IPS-18a (cell line): ENCODE measurements around the gene GRIN2A.
A peak's percentile ranks its signal among the peaks of the same experiment; 100 is the strongest.

Experiments
- H3K27ac ChIP-seq: one replicate; pipeline ENCODE4 v1.5.1; 2013; ENCODE audit warnings: low read length
- H3K27me3 ChIP-seq: one replicate; pipeline ENCODE4 v1.6.1; 2013; ENCODE audit warnings: mild to moderate bottlenecking, low read length; ENCODE audit not compliant: control insufficient read depth, insufficient read depth
- H3K36me3 ChIP-seq: one replicate; pipeline ENCODE4 v1.6.1; 2013; ENCODE audit warnings: low read depth, low read length; ENCODE audit not compliant: control insufficient read depth
- H3K4me1 ChIP-seq: one replicate; pipeline ENCODE4 v1.6.1; 2013; ENCODE audit warnings: low read depth, low read length; ENCODE audit not compliant: control insufficient read depth
- H3K4me3 ChIP-seq: one replicate; pipeline ENCODE4 v1.5.1; 2013; ENCODE audit warnings: low read length
- H3K9ac ChIP-seq: one replicate; pipeline ENCODE4 v1.6.1; 2013; ENCODE audit warnings: mild to moderate bottlenecking, low read length, moderate library complexity
- H3K9me3 ChIP-seq: one replicate; pipeline ENCODE4 v1.6.1; 2013; ENCODE audit warnings: low read depth, low read length; ENCODE audit not compliant: control insufficient read depth

The GRIN2A gene

DNA sequence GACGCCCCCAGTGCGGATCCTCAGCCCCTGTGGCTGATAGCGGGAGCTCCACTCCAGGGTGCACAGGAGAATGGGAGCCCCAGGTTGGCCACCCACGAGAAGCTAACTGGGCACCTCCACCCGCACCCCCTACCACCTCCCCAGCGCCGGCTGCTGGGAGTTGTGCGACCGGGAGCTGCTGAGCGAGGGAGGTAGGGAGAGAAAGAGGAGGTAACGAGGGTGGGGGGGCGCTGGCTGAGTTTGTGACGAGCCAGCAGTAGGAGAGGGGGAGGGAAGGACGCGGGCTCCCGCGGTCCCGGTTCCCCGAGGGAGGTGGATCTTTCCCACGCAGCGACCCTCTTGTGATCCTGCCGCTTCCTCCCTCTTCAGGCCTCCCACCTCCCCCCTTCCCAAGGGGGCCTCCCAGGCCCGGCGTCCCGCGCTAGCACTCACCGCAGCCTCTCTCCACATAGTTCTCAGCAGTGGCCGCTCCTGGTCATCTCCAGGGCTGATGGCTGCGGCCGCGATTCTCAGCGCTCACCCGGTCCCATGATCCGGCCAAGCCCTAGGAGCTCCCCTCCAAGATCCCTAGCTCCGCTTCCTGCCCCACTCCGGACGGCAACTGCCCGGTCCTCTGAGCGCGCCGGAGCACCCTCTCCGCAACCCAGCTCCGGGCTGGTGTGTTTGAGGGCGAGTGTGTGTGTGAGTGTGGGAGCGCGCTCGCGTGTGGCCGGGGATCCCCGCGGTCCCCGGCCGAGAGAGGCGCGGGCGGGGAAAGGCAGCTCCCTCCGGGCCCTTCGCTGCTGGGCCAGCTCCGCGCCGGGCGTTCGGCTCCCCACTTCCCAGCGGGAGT is at the start of gene GRIN2A:
Gene GRIN2A, minus strand, starts transcription at position 207 of the 832 bp plus-strand sequence. CDS start 2,017 bp downstream, outside the sequence.
- Histone ChIP-seq H3K27ac (no peak within 1 kb of the TSS), H3K36me3 (no peaks in the 10 kb centered on the region), H3K9ac (no peak within 1 kb of the TSS), H3K4me1 (no peaks in the 10 kb centered on the region), H3K27me3 (peaks cover 76% of the 10 kb centered on the region), H3K9me3 (no peaks in the 10 kb centered on the region), H3K4me3 (peak within 1 kb of the TSS; percentile 72)

DNA sequence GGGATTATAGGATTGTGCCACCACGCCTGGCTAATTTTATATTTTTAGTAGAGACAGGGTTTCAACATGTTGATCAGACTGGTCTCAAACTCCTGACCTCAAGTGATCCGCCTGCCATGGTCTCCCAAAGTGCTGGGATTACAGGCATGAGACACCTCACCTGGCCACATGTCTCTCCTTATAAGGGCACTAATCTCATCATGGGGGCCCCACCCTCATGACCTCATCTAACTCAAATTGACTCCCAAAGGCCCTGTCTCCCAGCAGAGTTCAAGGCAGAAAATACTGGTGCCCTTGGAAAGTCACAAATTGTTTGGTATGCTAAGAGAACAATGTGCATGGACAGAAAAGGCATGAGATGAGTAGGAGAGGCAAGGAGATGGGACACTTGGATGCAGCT is 49.3 kb upstream of the GRIN2A start:
- Histone ChIP-seq H3K4me3 (no peak overlapping the region), H3K27me3 (no peaks in the 10 kb centered on the region), H3K27ac (no peak overlapping the region), H3K9ac (no peak overlapping the region), H3K4me1 (no peaks in the 10 kb centered on the region), H3K9me3 (no peaks in the 10 kb centered on the region), H3K36me3 (no peaks in the 10 kb centered on the region)

DNA sequence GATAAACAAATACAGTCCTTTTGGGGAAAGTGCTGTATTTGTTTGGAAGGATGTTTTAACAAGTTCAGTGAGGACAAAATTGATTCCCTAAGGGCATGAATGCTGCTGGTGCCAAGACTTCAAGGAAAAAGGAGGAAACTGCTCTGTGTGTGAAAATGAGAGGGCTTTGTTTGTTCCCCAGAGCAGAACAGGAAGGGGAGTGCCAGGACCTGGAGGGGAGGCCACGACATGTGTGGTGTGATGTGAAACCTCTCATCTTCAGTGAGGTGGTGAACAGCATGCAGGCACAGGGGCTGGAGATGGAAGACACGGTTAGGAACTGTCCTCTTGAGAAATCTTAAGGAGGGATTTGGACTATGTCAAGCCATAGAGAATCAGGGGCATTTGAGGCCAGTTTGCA is 46.6 kb upstream of the GRIN2A start:
- H3K4me3 ChIP-seq, result no peak overlapping the region
- H3K9ac ChIP-seq, result no peak overlapping the region
- H3K27me3 ChIP-seq, result no peaks in the 10 kb centered on the region
- H3K9me3 ChIP-seq, result no peaks in the 10 kb centered on the region
- no peaks in the 10 kb centered on the region for H3K4me1 ChIP-seq
- no peak overlapping the region for H3K27ac ChIP-seq
- no peaks in the 10 kb centered on the region for H3K36me3 ChIP-seq

GRCh38 chr16:10226987-10227306 is 44.7 kb upstream of the GRIN2A start:
- Histone ChIP-seq H3K27ac (no peak overlapping the region), H3K27me3 (no peaks in the 10 kb centered on the region), H3K4me1 (no peaks in the 10 kb centered on the region), H3K36me3 (no peaks in the 10 kb centered on the region), H3K9ac (no peak overlapping the region), H3K4me3 (no peak overlapping the region), H3K9me3 (no peaks in the 10 kb centered on the region)

DNA sequence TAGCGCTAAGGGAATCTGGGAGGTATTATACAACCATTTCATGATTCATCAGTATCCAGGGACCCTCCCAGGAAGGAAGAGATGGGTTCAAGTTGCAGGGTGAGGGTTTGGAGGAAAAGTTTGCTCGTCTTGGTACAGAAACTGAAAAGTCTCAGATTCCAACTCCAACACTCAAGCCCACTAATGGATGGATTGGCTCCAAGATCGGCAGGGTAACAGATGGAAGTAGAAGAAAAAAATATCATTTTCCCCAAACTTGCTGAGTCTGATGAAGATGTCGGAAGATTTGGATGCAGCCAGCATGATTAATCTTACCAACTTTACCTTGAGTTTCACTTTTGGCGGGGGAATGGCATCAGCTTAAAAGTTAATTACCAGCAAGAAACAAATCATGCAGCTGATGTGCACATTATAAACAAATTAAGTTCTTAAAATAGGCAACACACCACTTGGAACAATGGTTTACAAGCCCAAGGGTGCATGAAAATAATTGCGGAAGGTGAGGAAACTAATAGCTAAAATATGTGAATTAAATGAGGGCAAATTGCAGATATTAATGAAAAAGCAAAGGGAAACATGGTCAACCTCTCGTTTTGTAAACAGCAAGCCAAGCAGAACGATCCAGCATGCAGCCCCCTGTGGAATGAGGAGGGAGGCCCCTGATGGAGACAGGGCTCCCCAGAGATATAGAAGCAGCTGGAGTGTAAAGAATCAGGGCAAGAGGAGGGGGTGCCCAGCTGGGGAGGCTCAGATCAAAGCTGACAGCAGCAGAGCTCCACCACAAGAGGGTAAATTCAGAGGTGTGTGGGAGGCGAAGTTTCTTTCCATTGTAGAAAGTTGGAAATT is 44.1 kb upstream of the GRIN2A start:
- Histone ChIP-seq H3K36me3 (no peaks in the 10 kb centered on the region), H3K9ac (no peak overlapping the region), H3K4me1 (no peaks in the 10 kb centered on the region), H3K27me3 (no peaks in the 10 kb centered on the region), H3K9me3 (no peaks in the 10 kb centered on the region), H3K4me3 (no peak overlapping the region), H3K27ac (no peak overlapping the region)

DNA sequence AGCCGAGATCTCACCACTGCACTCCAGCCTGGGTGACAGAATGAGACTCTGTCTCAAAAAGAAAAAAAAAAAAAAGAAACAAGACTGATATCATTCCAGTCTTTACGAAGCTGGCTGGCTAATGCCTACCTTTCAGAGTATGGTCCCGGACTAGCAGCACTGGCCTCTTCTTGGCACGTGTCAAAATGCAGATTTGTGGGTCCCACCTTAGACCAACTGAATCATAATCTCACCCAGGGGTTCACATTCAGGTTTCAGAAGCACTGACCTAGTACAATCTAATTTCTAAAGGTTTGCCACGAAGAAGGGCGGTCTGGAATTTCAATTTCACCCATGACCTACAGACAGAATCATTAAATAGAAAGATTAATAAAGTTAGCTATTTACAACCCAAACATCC is 43.4 kb upstream of the GRIN2A start:
- no peak overlapping the region for H3K9ac ChIP-seq
- H3K27ac ChIP-seq, result no peak overlapping the region
- no peaks in the 10 kb centered on the region for H3K27me3 ChIP-seq
- no peaks in the 10 kb centered on the region for H3K4me1 ChIP-seq
- H3K4me3 ChIP-seq, result no peak overlapping the region
- no peaks in the 10 kb centered on the region for H3K9me3 ChIP-seq
- H3K36me3 ChIP-seq, result no peaks in the 10 kb centered on the region

- H3K9ac ChIP-seq, result no peak overlapping the region
- H3K4me3 ChIP-seq, result no peak overlapping the region
- no peaks in the 10 kb centered on the region for H3K36me3 ChIP-seq
- no peak overlapping the region for H3K27ac ChIP-seq
- no peaks in the 10 kb centered on the region for H3K27me3 ChIP-seq
- H3K9me3 ChIP-seq, result no peaks in the 10 kb centered on the region
- H3K4me1 ChIP-seq, result no peaks in the 10 kb centered on the region
Observed at GRCh38 chr16:10224850-10225249, 42.6 kb upstream of the GRIN2A start.

- Histone ChIP-seq H3K9ac (no peak overlapping the region), H3K4me3 (no peak overlapping the region), H3K27ac (no peak overlapping the region), H3K4me1 (no peaks in the 10 kb centered on the region), H3K27me3 (no peaks in the 10 kb centered on the region), H3K36me3 (no peaks in the 10 kb centered on the region), H3K9me3 (no peaks in the 10 kb centered on the region)
Observed at GRCh38 chr16:10220942-10221341, 38.7 kb upstream of the GRIN2A start.

GRCh38 chr16:10219742-10220141 is 37.5 kb upstream of the GRIN2A start:
- no peak overlapping the region for H3K4me3 ChIP-seq
- H3K27me3 ChIP-seq, result no peaks in the 10 kb centered on the region
- no peaks in the 10 kb centered on the region for H3K4me1 ChIP-seq
- no peak overlapping the region for H3K9ac ChIP-seq
- H3K9me3 ChIP-seq, result no peaks in the 10 kb centered on the region
- H3K27ac ChIP-seq, result no peak overlapping the region
- no peaks in the 10 kb centered on the region for H3K36me3 ChIP-seq

DNA sequence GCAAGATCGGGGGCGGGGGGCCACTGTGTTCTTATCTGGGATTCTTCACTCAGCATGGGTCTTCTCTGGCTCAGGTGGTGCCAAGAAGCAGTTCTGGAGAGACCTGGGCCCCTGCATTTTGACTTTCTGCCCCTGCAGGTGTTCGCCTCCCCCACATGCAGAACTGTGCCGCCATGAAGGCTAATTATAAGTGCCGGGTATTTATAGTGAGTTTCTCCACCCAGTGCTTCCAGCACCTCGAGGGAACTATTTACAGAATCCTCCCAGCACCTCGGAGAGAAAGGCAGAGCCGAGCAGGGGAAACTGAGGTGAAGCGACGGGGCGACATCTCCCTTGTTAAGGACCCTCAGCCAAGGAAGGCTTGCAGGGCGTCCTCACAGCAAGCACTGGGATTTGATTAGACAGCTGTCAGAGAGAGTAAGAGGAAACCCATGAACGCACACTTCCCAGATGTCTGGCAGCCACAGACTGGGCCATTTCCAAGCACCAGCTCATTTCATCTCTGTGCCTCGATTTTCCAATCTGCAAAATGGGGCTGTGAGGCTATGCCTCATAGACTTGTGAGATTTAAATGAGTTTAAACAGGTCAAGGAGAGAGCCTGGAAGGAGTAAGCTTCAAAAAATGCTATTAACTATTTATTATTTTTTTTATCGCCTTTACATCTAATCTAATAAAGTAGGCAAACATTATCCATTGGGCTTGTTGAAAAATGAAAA is 36.4 kb upstream of the GRIN2A start:
- Histone ChIP-seq H3K27ac (no peak overlapping the region), H3K36me3 (no peaks in the 10 kb centered on the region), H3K4me3 (no peak overlapping the region), H3K27me3 (no peaks in the 10 kb centered on the region), H3K4me1 (no peaks in the 10 kb centered on the region), H3K9me3 (no peaks in the 10 kb centered on the region), H3K9ac (no peak overlapping the region)

- Histone ChIP-seq H3K27ac (no peak overlapping the region), H3K4me3 (no peak overlapping the region), H3K27me3 (no peaks in the 10 kb centered on the region), H3K36me3 (no peaks in the 10 kb centered on the region), H3K9ac (no peak overlapping the region), H3K9me3 (no peaks in the 10 kb centered on the region), H3K4me1 (no peaks in the 10 kb centered on the region)
Observed at GRCh38 chr16:10213748-10214147, 31.5 kb upstream of the GRIN2A start.
